Breast epithelium (tissue), 4 donors: ENCODE data around the gene HERPUD2. TPM values are rescaled to one million over a fixed set of nuclear protein-coding genes. Genes with fewer than 3 reads are reported as not detected.

Experiments used
- DNase-seq, 2 donors: peaks; one replicate each; pipeline ENCODE4 v3.0.0-alpha.2; 2019; ENCODE audit warnings: low spot score in 2 of 2
- H3K27ac ChIP-seq, 2 donors: fragments of 200-600 bp; sonication (generic) in 1 of 2; one replicate each; pipeline ENCODE4 v1.5.1; 2016 to 2019; ENCODE audit warnings: mild to moderate bottlenecking in 1 of 2
- H3K27me3 ChIP-seq, 2 donors: fragments of 200-600 bp; sonication (generic) in 1 of 2; one replicate each; pipeline versions ENCODE4 v1.5.1 to v1.6.0; 2017 to 2019; ENCODE audit warnings: control low read depth in 1 of 2, mild to moderate bottlenecking in 1 of 2
- H3K36me3 ChIP-seq: fragments of 200-600 bp; one replicate; pipeline ENCODE4 v1.5.1; 2019
- H3K4me1 ChIP-seq, 2 donors: fragments of 200-600 bp; sonication (generic); one replicate each; pipeline ENCODE4 v1.5.1; 2016 to 2019; ENCODE audit warnings: control low read depth in 1 of 2
- H3K4me3 ChIP-seq, 3 donors: fragments of 200-600 bp; sonication (generic); 1 replicate in 2 of 3; 2 replicates in 1 of 3; pipeline ENCODE4 v1.5.1; 2016 to 2019; ENCODE audit warnings: mild to moderate bottlenecking in 3 of 3, moderate library complexity in 2 of 3
- H3K9me3 ChIP-seq, 2 donors: fragments of 200-600 bp; sonication (generic) in 1 of 2; one replicate each; pipeline ENCODE4 v1.5.1; 2016 to 2019; ENCODE audit warnings: control low read depth in 1 of 2
- CTCF ChIP-seq, 3 donors: fragments of 450-650 bp; IDR thresholded peaks; one replicate each; pipeline ENCODE4 v1.5.1; 2016 to 2017; ENCODE audit warnings: antibody characterized with exemption in 3 of 3, mild to moderate bottlenecking in 3 of 3, moderate library complexity in 3 of 3
- POLR2A ChIP-seq: fragments of 450-650 bp; IDR thresholded peaks from one replicate; pipeline ENCODE4 v1.6.1; 2016; ENCODE audit warnings: antibody characterized with exemption, mild to moderate bottlenecking, moderate library complexity
- POLR2AphosphoS5 ChIP-seq, 3 donors: sonication (generic); formaldehyde crosslinking; IDR thresholded peaks; one replicate each; pipeline ENCODE4 v1.6.1; 2017; ENCODE audit warnings: antibody characterized with exemption in 3 of 3
- intact Hi-C: fragments of 100-400 bp; cut with DNase I; formaldehyde crosslinking; loops from one replicate; pipeline ENCODE4 v1.15.1; 2023; ENCODE audit warnings: low total_unique reads
- total RNA-seq, 3 donors: library from RNA; depleted of rRNA; stranded (reverse); fragments of >200 nt; gene quantifications; one replicate each; pipeline ENCODE4 v1.1.0, GENCODE V29; 2016

HERPUD2 gene
- total RNA-seq, 3 donors from 2014 or later, result 31.1 to 39.7 (median 35.4) TPM

- Histone ChIP-seq H3K27ac (no peak overlapping the region), H3K36me3 (no peaks in the 10 kb centered on the region), H3K4me3 (no peak overlapping the region), H3K4me1 (no peaks in the 10 kb centered on the region), H3K27me3 (no peaks in the 10 kb centered on the region), H3K9me3 (no peaks in the 10 kb centered on the region)
- TF ChIP-seq CTCF (IDR thresholded peaks at IDR 0.05) (no peak), POLR2AphosphoS5 (IDR thresholded peaks at IDR 0.05) (no peak), POLR2A (no peak)
- no peak for DNase-seq
- intact Hi-C loops, result no loop called here
These were observed 36.4 kb upstream of the HERPUD2 start for GRCh38 chr7:35731349-35731748.

GRCh38 chr7:35729061-35729783 is 34.3 kb upstream of the HERPUD2 start:
- Histone ChIP-seq H3K4me3 (no peak overlapping the region), H3K4me1 (no peaks in the 10 kb centered on the region), H3K27me3 (no peaks in the 10 kb centered on the region), H3K36me3 (no peaks in the 10 kb centered on the region), H3K27ac (no peak overlapping the region), H3K9me3 (no peaks in the 10 kb centered on the region)
- no peak for TF ChIP-seq POLR2A
- TF ChIP-seq POLR2AphosphoS5 (IDR thresholded peaks at IDR 0.05), result no peak
- TF ChIP-seq CTCF (IDR thresholded peaks at IDR 0.05), result no peak
- no peak for DNase-seq
- intact Hi-C loops, result no loop called here

- H3K9me3 ChIP-seq, result no peaks in the 10 kb centered on the region
- H3K27ac ChIP-seq, result no peak overlapping the region
- no peaks in the 10 kb centered on the region for H3K4me1 ChIP-seq
- no peaks in the 10 kb centered on the region for H3K27me3 ChIP-seq
- H3K4me3 ChIP-seq, result no peak overlapping the region
- H3K36me3 ChIP-seq, result no peaks in the 10 kb centered on the region
- DNase-seq, result no peak
- intact Hi-C loops, result no loop called here
- TF ChIP-seq CTCF (IDR thresholded peaks at IDR 0.05), result no peak
- TF ChIP-seq POLR2A, result no peak
- no peak for TF ChIP-seq POLR2AphosphoS5 (IDR thresholded peaks at IDR 0.05)
These were observed 33.6 kb upstream of the HERPUD2 start for GRCh38 chr7:35728412-35729060.

- H3K9me3 ChIP-seq, result no peaks in the 10 kb centered on the region
- no peak overlapping the region for H3K27ac ChIP-seq
- H3K36me3 ChIP-seq, result no peaks in the 10 kb centered on the region
- DNase-seq, result no peak
- H3K4me3 ChIP-seq, result no peak overlapping the region
- H3K4me1 ChIP-seq, result no peaks in the 10 kb centered on the region
- TF ChIP-seq POLR2AphosphoS5 (IDR thresholded peaks at IDR 0.05), result no peak
- no peak for TF ChIP-seq POLR2A
- TF ChIP-seq CTCF (IDR thresholded peaks at IDR 0.05), result no peak
- intact Hi-C loops, result no loop called here
- H3K27me3 ChIP-seq, result no peaks in the 10 kb centered on the region
These were observed 32.6 kb upstream of the HERPUD2 start for GRCh38 chr7:35727571-35727970.

- no peak for DNase-seq
- TF ChIP-seq POLR2A (no peak), POLR2AphosphoS5 (IDR thresholded peaks at IDR 0.05) (no peak), CTCF (IDR thresholded peaks at IDR 0.05) (no peak)
- intact Hi-C loops, result no loop called here
- Histone ChIP-seq H3K4me3 (no peak overlapping the region), H3K27ac (no peak overlapping the region), H3K9me3 (no peaks in the 10 kb centered on the region), H3K27me3 (no peaks in the 10 kb centered on the region), H3K36me3 (no peaks in the 10 kb centered on the region), H3K4me1 (no peaks in the 10 kb centered on the region)
These were observed 31.7 kb upstream of the HERPUD2 start for GRCh38 chr7:35726654-35727053.
